Activated CD4-positive, alpha-beta T cell treated with anti-CD3 and anti-CD28 coated beads for 36 hours (primary cell): Measurements from ENCODE around the gene MFAP3L. TPM values are rescaled to one million over a fixed set of nuclear protein-coding genes. Genes with fewer than 3 reads are reported as not detected.
"Not testable (repeated sequence)": the region's sequence is repeated elsewhere in the genome, so short reads cannot be mapped to it uniquely, and the experiment has no call there.

Source experiments
- ATAC-seq: fragments of 200-7000 bp; cut with Tn5 transposase; one replicate; pipeline ENCODE4 v1.10.0; 2021; ENCODE audit warnings: mild to moderate bottlenecking, moderate library complexity
- CTCF ChIA-PET: fragments of 350-600 bp; sonication (Branson Sonifier 250); formaldehyde crosslinking; loops from one replicate; lab custom pipeline; 2021; ENCODE audit warnings: antibody characterized with exemption; lab: Charles Lee
- POLR2A ChIA-PET: fragments of 350-600 bp; sonication (Branson Sonifier 250); formaldehyde crosslinking; loops from one replicate; lab custom pipeline; 2021; ENCODE audit warnings: antibody characterized with exemption, inconsistent platforms; lab: Charles Lee
- DNase-seq: peaks from one replicate; pipeline ENCODE4 v3.0.0-alpha.2; 2020
- H3K27ac Mint-ChIP-seq: one replicate; pipeline ENCODE4 v1.8.0; 2021; ENCODE audit warnings: mixed read lengths
- H3K27me3 Mint-ChIP-seq: one replicate; pipeline ENCODE4 v1.8.0; 2021; ENCODE audit warnings: mixed read lengths
- H3K36me3 Mint-ChIP-seq: one replicate; pipeline ENCODE4 v1.8.0; 2021; ENCODE audit warnings: low read depth, mixed read lengths
- H3K4me1 Mint-ChIP-seq: one replicate; pipeline ENCODE4 v1.8.0; 2021; ENCODE audit warnings: mixed read lengths
- H3K4me3 Mint-ChIP-seq: one replicate; pipeline ENCODE4 v1.8.0; 2021; ENCODE audit warnings: mild to moderate bottlenecking, moderate library complexity, mixed read lengths
- H3K9me3 Mint-ChIP-seq: one replicate; pipeline ENCODE4 v1.8.0; 2021; ENCODE audit warnings: low read depth, mixed read lengths
- intact Hi-C, 2 experiments: fragments of 100-400 bp; cut with DNase I in 1 of 2; cut with micrococcal nuclease in 1 of 2; formaldehyde crosslinking; loops; one replicate each; pipeline versions ENCODE4 v1.14.2 to v1.15.1; 2022 to 2024; cut with DNase I, micrococcal nuclease
- total RNA-seq, 2 experiments: library from RNA; stranded (reverse); gene quantifications; one replicate each; pipeline ENCODE4 v1.2.3, GENCODE V29; 2021

MFAP3L gene
- total RNA-seq, 2 experiments from 2014 or later: 0.53 to 0.85 TPM

DNA sequence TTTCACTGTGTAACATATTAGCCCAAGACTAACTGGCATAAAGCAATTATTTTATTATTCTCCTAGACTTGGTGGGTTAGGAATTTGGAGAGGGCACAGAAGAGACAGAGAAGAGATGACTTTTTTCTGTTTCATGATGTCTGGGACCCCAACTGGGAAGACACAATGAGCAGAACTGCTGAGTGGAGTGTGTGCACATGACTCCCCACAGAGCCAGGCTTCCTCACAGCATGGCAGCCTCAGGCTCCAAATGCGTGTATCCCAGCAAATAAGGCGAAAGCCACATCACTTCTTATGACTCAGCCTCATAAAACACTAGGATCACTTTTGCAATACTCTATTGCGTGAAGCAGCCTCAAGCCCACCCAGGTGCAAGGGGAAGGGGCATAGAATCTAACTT is 68.4 kb downstream of the MFAP3L start:
- no peak overlapping the region for H3K4me3 Mint-ChIP-seq

DNA sequence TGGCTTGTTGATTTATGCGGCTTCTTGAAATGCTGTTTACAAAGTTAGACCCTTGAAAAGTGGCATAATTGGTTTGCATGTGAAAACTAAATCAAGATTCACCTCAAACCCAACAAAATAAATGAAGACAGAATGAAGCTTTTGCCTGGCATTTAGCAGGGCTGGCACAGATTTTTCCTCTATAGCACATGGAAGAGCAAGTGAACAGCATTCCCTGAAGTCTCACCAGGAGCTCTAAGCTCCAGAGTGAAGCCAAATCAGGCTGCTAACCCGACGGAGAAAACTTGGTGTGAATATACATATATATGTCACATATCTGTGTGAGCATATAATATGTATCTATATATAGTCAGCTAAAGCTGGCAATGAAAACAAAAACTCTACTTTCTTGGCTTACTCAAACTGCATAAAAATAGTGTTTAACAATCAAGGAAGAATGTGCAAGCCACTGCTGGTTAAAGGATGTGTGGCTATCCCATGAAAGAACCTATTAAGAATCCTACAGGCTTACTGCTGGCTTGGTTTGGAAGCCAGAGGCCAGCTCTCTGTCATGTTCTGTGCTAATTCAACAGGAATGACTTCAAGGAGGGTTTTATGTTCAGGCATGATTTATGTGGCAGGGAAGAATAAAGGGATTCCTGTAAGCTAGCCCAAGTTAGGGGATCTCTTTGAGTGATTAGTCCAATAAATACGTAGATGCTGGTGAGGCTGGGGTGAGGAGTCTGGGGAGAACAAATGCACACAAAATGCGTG is 69.9 kb downstream of the MFAP3L start:
- Mint-ChIP-seq H3K9me3 (no peaks in the 10 kb centered on the region), H3K27ac (no peak overlapping the region), H3K27me3 (peaks cover 6% of the 10 kb centered on the region), H3K4me3 (no peak overlapping the region), H3K4me1 (peaks cover 3% of the 10 kb centered on the region), H3K36me3 (no peaks in the 10 kb centered on the region)
- ATAC-seq: no peak
- ChIA-PET POLR2A (no interaction called here), CTCF (no interaction called here)
- no peak for DNase-seq
- intact Hi-C loops: no loop called here

More for the DNA sequence above, 68.4 kb downstream of the MFAP3L start:
- no peak for ATAC-seq
- peaks cover 6% of the 10 kb centered on the region for H3K27me3 Mint-ChIP-seq
- H3K36me3 Mint-ChIP-seq: no peaks in the 10 kb centered on the region
- ChIA-PET CTCF (no interaction called here), POLR2A (no interaction called here)
- intact Hi-C loops: no loop called here
- no peak for DNase-seq
- H3K27ac Mint-ChIP-seq: no peak overlapping the region
- no peaks in the 10 kb centered on the region for H3K9me3 Mint-ChIP-seq
- H3K4me1 Mint-ChIP-seq: peaks cover 1% of the 10 kb centered on the region

DNA sequence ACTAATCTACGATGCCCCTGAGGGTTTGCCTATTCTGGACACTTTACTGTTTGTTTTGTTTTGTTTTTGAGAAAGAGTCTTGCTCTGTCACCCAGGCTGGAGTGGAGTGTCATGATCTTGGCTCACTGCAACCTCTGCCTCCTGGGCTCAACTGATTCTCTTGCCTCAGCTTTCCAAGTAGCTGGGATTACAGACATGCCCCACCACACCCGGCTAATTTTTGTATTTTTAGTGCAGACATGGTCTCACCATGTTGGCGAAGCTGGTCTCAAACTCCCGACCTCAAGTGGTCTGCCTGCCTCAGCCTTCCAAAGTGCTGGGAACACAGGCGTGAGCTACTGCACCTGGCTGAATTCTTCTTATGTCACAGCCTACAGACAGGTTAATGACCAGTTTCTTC is 70.7 kb downstream of the MFAP3L start:
- H3K36me3 Mint-ChIP-seq: no peaks in the 10 kb centered on the region
- no peak overlapping the region for H3K27ac Mint-ChIP-seq
- intact Hi-C loops: no loop called here

DNA sequence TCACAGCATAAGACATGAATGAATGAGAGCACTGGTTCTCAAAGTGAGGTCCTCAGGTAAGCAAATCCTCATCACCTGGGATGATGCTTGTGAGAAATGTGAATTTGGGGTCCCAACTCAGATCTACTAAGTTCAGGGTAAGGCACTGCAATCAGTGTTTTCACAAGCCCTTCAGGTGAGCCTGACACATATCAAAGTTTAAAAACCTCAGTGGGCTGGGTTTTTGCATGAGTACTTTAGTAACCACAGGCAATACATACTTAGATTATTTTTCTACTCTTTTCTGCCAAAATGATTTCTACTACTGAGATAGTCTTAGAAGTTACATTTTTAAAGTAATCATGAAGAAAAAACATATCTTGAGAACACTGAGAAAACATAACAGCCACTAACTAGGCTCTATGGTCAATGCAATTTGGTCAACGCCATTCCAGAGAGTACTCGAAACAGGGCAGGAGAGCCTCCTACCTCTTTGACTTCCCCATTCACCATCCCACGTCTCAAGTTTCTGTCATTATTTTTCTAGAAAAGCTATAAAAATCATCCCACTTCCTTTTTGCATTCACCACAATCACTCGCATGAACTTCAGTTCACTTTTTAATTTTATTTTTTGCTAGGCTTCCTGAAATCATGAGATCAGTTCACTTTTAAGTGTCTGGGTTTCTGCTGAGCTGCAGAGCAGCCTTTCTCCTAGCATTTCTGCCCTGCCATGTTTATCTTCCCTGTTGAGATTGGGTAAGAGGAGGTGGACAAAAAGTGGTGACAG is 73.8 kb downstream of the MFAP3L start:
- intact Hi-C loops: no loop called here
- POLR2A ChIA-PET: no interaction called here
- Mint-ChIP-seq H3K27me3 (peaks cover 11% of the 10 kb centered on the region), H3K9me3 (no peaks in the 10 kb centered on the region), H3K27ac (no peak overlapping the region), H3K4me3 (no peak overlapping the region), H3K36me3 (no peaks in the 10 kb centered on the region), H3K4me1 (peaks cover 3% of the 10 kb centered on the region)
- ATAC-seq: no peak
- CTCF ChIA-PET: no interaction called here
- no peak for DNase-seq

More for the DNA sequence above, 70.7 kb downstream of the MFAP3L start:
- H3K27me3 Mint-ChIP-seq: peaks cover 6% of the 10 kb centered on the region
- ChIA-PET CTCF (no interaction called here), POLR2A (no interaction called here)
- no peak for DNase-seq
- H3K4me1 Mint-ChIP-seq: peaks cover 3% of the 10 kb centered on the region
- H3K4me3 Mint-ChIP-seq: no peak overlapping the region
- no peaks in the 10 kb centered on the region for H3K9me3 Mint-ChIP-seq
- ATAC-seq: no peak

DNA sequence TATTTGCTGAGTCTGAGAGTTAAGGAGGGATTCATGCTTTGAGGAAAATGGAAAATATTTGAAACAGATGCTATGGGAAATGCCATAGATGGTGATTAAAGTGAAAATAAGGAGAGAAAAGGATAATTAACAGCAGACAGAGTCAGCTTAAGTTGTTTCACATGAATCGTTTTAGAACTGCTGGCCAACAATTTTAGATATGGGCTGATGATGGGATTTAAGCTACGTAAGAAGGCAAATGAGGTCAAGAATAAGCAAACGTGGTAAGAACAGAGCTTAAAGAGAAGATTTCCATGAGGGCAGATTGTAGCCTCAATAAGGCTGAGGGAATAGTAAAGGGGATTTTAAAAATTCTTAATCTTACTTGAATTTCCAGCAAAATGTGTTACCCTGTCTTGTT is 77.9 kb downstream of the MFAP3L start:
- ATAC-seq (no peak), DNase-seq (no peak)
- Mint-ChIP-seq H3K9me3 (no peaks in the 10 kb centered on the region), H3K4me1 (peaks cover 3% of the 10 kb centered on the region), H3K36me3 (no peaks in the 10 kb centered on the region), H3K27ac (no peak overlapping the region), H3K27me3 (peaks cover 11% of the 10 kb centered on the region), H3K4me3 (no peak overlapping the region)
- intact Hi-C loops: no loop called here
- ChIA-PET POLR2A (no interaction called here), CTCF (interaction anchor here (1.0 kb wide), 1 partner anchor 16 kb away, joined by 3 read pairs; no protein-coding TSS in a partner anchor)

DNA sequence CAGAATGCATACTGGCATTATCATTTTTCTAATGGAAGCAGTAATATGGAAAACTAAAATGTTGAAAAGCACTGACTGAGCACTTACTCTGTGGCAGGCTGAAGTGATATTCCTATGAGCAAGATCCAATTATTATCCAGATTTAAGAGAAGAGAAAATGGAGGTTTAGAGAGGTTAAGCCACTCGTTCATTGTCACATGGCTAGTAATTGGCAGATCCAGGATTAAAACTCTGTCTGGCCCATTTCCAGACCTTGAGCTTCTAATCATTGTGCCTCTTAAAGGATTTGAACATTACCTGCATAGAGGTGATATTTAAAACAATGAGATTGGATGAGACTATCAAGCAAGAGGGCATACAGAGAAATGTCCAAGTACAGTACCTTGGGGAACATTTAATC is 80.6 kb downstream of the MFAP3L start:
- ATAC-seq (no peak), DNase-seq (no peak)
- ChIA-PET POLR2A (no interaction called here), CTCF (no interaction called here)
- no peak overlapping the region for H3K27ac Mint-ChIP-seq
- no peaks in the 10 kb centered on the region for H3K9me3 Mint-ChIP-seq
- H3K27me3 Mint-ChIP-seq: peaks cover 6% of the 10 kb centered on the region
- intact Hi-C loops: no loop called here
- no peaks in the 10 kb centered on the region for H3K4me1 Mint-ChIP-seq
- H3K36me3 Mint-ChIP-seq: no peaks in the 10 kb centered on the region
- H3K4me3 Mint-ChIP-seq: no peak overlapping the region

DNA sequence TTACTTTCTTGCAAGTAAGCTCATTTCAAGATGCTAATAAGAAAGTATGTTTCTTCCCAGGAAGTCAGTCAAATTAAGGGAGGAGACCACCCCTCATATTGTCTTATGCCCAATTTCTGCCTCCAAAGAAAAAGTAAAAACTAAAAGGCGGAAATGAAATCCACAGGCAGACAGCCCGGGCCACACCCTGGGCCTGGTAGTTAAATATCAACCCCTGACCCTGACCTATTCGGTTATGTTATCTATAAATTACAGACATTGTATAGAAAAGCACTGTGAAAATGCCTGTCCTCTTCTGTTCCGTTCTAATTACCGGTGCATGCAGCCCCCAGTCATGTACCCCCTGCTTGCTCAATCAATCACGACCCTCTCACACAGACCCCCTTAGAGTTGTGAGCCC is 82.6 kb downstream of the MFAP3L start:
- H3K27me3 Mint-ChIP-seq, H3K4me3 Mint-ChIP-seq, H3K4me1 Mint-ChIP-seq, intact Hi-C loops, ATAC-seq, POLR2A ChIA-PET, DNase-seq, CTCF ChIA-PET, H3K9me3 Mint-ChIP-seq, H3K27ac Mint-ChIP-seq, H3K36me3 Mint-ChIP-seq: not testable (repeated sequence)

DNA sequence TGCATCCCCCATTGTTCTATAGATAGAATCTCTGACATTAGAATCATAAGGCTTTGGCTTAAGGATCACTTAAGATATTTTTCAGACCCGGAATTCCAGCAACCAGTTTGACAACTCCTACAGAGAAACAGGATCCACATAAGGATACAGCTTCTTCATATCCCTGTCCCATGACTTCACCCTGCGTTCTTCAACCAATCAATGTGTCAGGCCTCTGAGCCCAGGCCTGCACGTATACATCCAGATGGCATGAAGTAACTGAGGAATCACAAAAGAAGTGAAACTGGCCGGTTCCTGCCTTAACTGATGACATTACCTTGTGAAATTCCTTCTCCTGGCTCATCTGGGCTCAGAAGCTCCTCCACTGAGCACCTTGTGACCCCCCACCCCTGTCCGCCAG is 85.1 kb downstream of the MFAP3L start:
- Mint-ChIP-seq H3K27me3 (no peaks in the 10 kb centered on the region), H3K4me3 (no peak overlapping the region), H3K36me3 (no peaks in the 10 kb centered on the region), H3K4me1 (no peaks in the 10 kb centered on the region), H3K9me3 (no peaks in the 10 kb centered on the region), H3K27ac (no peak overlapping the region)
- ChIA-PET POLR2A (no interaction called here), CTCF (no interaction called here)
- ATAC-seq (no peak), DNase-seq (no peak)
- intact Hi-C loops: no loop called here

DNA sequence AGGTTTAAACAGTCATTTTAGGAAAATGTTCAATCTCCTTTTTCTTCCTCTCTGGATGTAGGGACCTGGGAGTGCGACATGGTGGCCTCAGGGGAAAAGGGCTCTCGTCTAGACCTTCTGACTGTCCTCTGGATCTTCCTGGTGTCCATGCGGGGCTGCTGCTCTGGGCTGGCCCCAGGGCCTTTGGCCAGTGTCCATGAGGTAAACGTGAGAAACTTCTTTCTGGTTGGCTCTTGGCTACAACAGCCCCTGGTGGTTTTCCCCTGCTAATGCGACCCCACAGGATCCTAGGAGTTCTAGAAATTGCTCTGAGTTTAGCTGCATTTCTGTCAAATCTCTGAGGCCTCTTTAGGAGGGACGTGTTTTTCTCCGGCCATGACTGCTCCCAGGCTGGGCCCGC is 85.7 kb downstream of the MFAP3L start:
- Mint-ChIP-seq H3K27me3 (no peaks in the 10 kb centered on the region), H3K9me3 (no peaks in the 10 kb centered on the region), H3K36me3 (no peaks in the 10 kb centered on the region), H3K27ac (no peak overlapping the region), H3K4me3 (no peak overlapping the region), H3K4me1 (no peaks in the 10 kb centered on the region)
- ATAC-seq (no peak), DNase-seq (no peak)
- intact Hi-C loops: no loop called here
- CTCF ChIA-PET: no interaction called here
- POLR2A ChIA-PET: no interaction called here

Other genes with a start within 250 kb of the MFAP3L start
- gene AADAT, start 63.6 kb upstream of the MFAP3L start, total RNA-seq: not detected